ENCODE results near the gene TSEN2. TPM values are rescaled to one million over a fixed set of nuclear protein-coding genes. Genes with fewer than 3 reads are reported as not detected.

Gene TSEN2
- total and polyA plus RNA-seq, 2 of the 4 experiments (the other 2 are of a cell fraction): 9.5 to 14.2 TPM

- dilution Hi-C loops (cut with HindIII; ENCODE audit: low sequenced_read_pairs, unreplicated experiment): no loop called here
- H3K79me1 ChIP-seq (ENCODE audit: low read depth in 1 of 2, low read length in 2 of 2): no peaks in the 10 kb centered on the region
- H2BK5ac ChIP-seq (ENCODE audit: low read depth, low read length, poor library complexity, severe bottlenecking): no peak overlapping the region
- H4K91ac ChIP-seq (ENCODE audit: insufficient read depth, low read depth, low read length): no peak overlapping the region
- no peak overlapping the region for H2BK20ac ChIP-seq (ENCODE audit: low read depth, low read length)
- TF ChIP-seq RCOR1 (IDR thresholded peaks at IDR 0.05; ENCODE audit: insufficient replicate concordance, low read length) (no peak), NFE2L2 (IDR thresholded peaks at IDR 0.05; ENCODE audit: low read depth, low read length) (no peak), MAZ (IDR thresholded peaks at IDR 0.05; ENCODE audit: borderline replicate concordance, low read depth, low read length) (no peak), MXI1 (IDR thresholded peaks at IDR 0.05; ENCODE audit: borderline replicate concordance, low read depth, low read length) (no peak), BHLHE40 (IDR thresholded peaks at IDR 0.05; ENCODE audit: low read depth, low read length) (no peak), CHD1 (IDR thresholded peaks at IDR 0.05; ENCODE audit: low read depth, low read length) (no peak), FOS (IDR thresholded peaks at IDR 0.05; ENCODE audit: low read depth, low read length) (no peak), ELK1 (IDR thresholded peaks at IDR 0.05; ENCODE audit: borderline replicate concordance, low read depth, low read length) (no peak), USF2 (IDR thresholded peaks at IDR 0.05; ENCODE audit: low read depth, low read length) (no peak), POLR2A (IDR thresholded peaks at IDR 0.05; ENCODE audit: low read depth, low read length) (no peak), CTCF (conservative IDR thresholded peaks at IDR 0.05; ENCODE audit: low read depth, low read length) (no peak), SMC3 (IDR thresholded peaks at IDR 0.05; ENCODE audit: low read depth, low read length) (no peak), MAFK (IDR thresholded peaks at IDR 0.05; ENCODE audit: low read depth, low read length) (no peak), RAD21 (IDR thresholded peaks at IDR 0.05; ENCODE audit: low read length) (no peak), RFX5 (IDR thresholded peaks at IDR 0.05; ENCODE audit: low read depth, low read length) (no peak), CEBPB (IDR thresholded peaks at IDR 0.05; ENCODE audit: low read depth, low read length) (no peak)
- no peak overlapping the region for H3K18ac ChIP-seq (ENCODE audit: low read depth, low read length)
- H3K4ac ChIP-seq (ENCODE audit: low read depth, low read length): no peak overlapping the region
- H3K4me1 ChIP-seq (ENCODE audit: control insufficient read depth, insufficient read depth, low read length): peaks cover 6% of the 10 kb centered on the region
- H3K9ac ChIP-seq (ENCODE audit: low read depth, low read length): no peak overlapping the region
- intact Hi-C loops (cut with micrococcal nuclease): no loop called here
- no peak overlapping the region for H3K14ac ChIP-seq (replicated peaks; ENCODE audit: low read depth, low read length)
- DNase-seq: no peak
- no peaks in the 10 kb centered on the region for H3K9me3 ChIP-seq (ENCODE audit: control insufficient read depth, insufficient read depth, low read length)
- H3K27me3 ChIP-seq (ENCODE audit: control insufficient read depth, insufficient read depth, low read length): peaks cover 6% of the 10 kb centered on the region; the same call in 1 of the 2 replicates
- no peak overlapping the region for H2BK120ac ChIP-seq (ENCODE audit: low read depth, low read length)
- H2AK9ac ChIP-seq (replicated peaks; ENCODE audit: low read depth, low read length, poor library complexity): no peak overlapping the region
- H3K27ac ChIP-seq (ENCODE audit: insufficient read depth, low read length): no peak overlapping the region
- no peak for ATAC-seq (ENCODE audit: low read depth)
- 100% methylated on average over 2 of the region's 7 CpGs; no CpG with 5 or more reads in 1 of the 2 experiments for WGBS, 2 experiments (ENCODE audit: extremely low coverage in 2 of 2, insufficient read length in 1 of 2)
- H3K4me2 ChIP-seq (ENCODE audit: low read depth, low read length): no peak overlapping the region
- H3K36me3 ChIP-seq (ENCODE audit: control insufficient read depth, insufficient read depth, low read length): no peaks in the 10 kb centered on the region
- H2BK15ac ChIP-seq (ENCODE audit: low read depth, low read length): no peak overlapping the region
- BruUV-seq (replicated peaks): no TSS peak
- in situ Hi-C loops (cut with MboI; ENCODE audit: low sequenced_read_pairs): no loop called here
- H4K5ac ChIP-seq (ENCODE audit: low read depth, low read length): no peak overlapping the region
- no peak overlapping the region for H3K4me3 ChIP-seq (ENCODE audit: insufficient read depth, low read depth, low read length)
- H4K20me1 ChIP-seq (ENCODE audit: insufficient read depth, low read length): no peaks in the 10 kb centered on the region
- no peak overlapping the region for H2AFZ ChIP-seq (replicated peaks; ENCODE audit: low read length, poor library complexity)
- H2AK5ac ChIP-seq (ENCODE audit: low read depth, low read length): no peak overlapping the region
- H3K23ac ChIP-seq (ENCODE audit: low read depth, low read length): no peak overlapping the region
- H4K8ac ChIP-seq (ENCODE audit: low read depth in 2 of 2, low read length in 2 of 2): no peak overlapping the region
- H3K56ac ChIP-seq (ENCODE audit: extremely low read depth, insufficient read depth, low read length): no peak overlapping the region
- no peaks in the 10 kb centered on the region for H3K9me1 ChIP-seq (ENCODE audit: insufficient read depth, low read length)
- POLR2A ChIA-PET (ENCODE audit: unreplicated experiment): no interaction called here
- CTCF ChIA-PET: no interaction called here
Observed at GRCh38 chr3:12446298-12446697, 38.0 kb upstream of the TSEN2 start.

Data from IMR-90 (cell line).